OCI-LY1 (cell line): ENCODE data around the gene CST4.

Experiments used
- EZH2 ChIP-seq: fragments of 200-600 bp; sonication (generic), shearing (Covaris generic); IDR thresholded peaks from 2 replicates; pipeline ENCODE4 v1.8.0; 2017; ENCODE audit warnings: borderline replicate concordance, mixed run types, mild to moderate bottlenecking, antibody characterized with exemption, low read length, moderate library complexity, mixed read lengths
- TF ChIP-seq, protein P1 (sequence below): fragments of 200-600 bp; sonication (generic), shearing (Covaris generic); IDR thresholded peaks from 2 replicates; pipeline ENCODE4 v1.5.1; 2017; ENCODE audit warnings: mild to moderate bottlenecking, antibody characterized with exemption, low read length, moderate library complexity, mixed read lengths

DNA sequence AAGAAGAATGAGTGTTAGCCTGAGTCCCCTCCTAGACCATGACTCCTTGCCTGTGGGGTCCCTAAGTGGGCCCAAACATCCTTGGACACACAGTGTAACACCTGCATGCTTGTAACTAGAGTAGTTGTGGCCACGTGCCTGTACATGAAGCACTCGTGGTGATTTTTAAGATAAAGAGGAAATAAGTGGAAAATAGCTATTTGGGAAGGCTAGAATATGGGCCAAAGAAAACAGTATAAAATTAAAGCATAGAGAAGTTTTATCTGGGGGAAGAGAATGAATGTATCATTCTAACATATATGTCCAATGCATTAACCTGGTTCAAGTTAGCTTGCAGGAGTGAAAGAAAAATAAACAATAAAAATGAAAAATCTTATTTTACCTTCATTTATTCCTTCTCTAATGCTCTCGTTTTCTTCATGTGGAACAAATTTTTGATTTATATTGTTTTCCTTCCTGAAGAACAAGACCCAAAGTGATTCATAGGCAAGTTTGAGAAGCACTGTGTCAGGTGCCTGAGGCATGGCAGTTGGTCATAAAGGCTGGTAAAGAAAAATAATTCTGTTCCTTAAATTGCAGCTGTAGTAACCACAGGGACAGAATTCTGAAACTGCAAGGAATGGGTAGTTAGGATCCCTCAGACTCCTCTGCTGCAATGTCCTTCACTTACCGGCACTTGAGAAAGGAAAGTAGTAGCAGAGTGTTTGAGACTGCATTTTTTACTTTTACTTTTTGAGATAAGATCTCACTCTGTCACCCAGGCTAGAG, 42.5 kb downstream of the CST4 start:
- TF ChIP-seq, protein P1, sequence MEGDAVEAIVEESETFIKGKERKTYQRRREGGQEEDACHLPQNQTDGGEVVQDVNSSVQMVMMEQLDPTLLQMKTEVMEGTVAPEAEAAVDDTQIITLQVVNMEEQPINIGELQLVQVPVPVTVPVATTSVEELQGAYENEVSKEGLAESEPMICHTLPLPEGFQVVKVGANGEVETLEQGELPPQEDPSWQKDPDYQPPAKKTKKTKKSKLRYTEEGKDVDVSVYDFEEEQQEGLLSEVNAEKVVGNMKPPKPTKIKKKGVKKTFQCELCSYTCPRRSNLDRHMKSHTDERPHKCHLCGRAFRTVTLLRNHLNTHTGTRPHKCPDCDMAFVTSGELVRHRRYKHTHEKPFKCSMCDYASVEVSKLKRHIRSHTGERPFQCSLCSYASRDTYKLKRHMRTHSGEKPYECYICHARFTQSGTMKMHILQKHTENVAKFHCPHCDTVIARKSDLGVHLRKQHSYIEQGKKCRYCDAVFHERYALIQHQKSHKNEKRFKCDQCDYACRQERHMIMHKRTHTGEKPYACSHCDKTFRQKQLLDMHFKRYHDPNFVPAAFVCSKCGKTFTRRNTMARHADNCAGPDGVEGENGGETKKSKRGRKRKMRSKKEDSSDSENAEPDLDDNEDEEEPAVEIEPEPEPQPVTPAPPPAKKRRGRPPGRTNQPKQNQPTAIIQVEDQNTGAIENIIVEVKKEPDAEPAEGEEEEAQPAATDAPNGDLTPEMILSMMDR = no peak
- TF ChIP-seq EZH2 = no peak
